Subcutaneous adipose tissue (tissue), 4 donors: ENCODE results near the gene AADACL4. TPM values are rescaled to one million over a fixed set of nuclear protein-coding genes. Genes with fewer than 3 reads are reported as not detected.

Experiments
- total RNA-seq, 4 donors: library from RNA; depleted of rRNA; stranded (reverse); fragments of >200 nt; gene quantifications; one replicate each; pipeline ENCODE4 v1.1.0, GENCODE V29; 2016
- TF ChIP-seq, protein P1 (sequence below): fragments of 450-650 bp; IDR thresholded peaks from one replicate; pipeline ENCODE4 v1.5.1; 2016; ENCODE audit warnings: low read depth, mild to moderate bottlenecking, control low read depth, antibody characterized with exemption, moderate library complexity

Gene AADACL4
- total RNA-seq, 4 donors from 2014 or later = not detected

- TF ChIP-seq, protein P1, sequence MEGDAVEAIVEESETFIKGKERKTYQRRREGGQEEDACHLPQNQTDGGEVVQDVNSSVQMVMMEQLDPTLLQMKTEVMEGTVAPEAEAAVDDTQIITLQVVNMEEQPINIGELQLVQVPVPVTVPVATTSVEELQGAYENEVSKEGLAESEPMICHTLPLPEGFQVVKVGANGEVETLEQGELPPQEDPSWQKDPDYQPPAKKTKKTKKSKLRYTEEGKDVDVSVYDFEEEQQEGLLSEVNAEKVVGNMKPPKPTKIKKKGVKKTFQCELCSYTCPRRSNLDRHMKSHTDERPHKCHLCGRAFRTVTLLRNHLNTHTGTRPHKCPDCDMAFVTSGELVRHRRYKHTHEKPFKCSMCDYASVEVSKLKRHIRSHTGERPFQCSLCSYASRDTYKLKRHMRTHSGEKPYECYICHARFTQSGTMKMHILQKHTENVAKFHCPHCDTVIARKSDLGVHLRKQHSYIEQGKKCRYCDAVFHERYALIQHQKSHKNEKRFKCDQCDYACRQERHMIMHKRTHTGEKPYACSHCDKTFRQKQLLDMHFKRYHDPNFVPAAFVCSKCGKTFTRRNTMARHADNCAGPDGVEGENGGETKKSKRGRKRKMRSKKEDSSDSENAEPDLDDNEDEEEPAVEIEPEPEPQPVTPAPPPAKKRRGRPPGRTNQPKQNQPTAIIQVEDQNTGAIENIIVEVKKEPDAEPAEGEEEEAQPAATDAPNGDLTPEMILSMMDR = no peak
Measured at GRCh38 chr1:12604114-12604874, 39.6 kb upstream of the AADACL4 start.

DNA sequence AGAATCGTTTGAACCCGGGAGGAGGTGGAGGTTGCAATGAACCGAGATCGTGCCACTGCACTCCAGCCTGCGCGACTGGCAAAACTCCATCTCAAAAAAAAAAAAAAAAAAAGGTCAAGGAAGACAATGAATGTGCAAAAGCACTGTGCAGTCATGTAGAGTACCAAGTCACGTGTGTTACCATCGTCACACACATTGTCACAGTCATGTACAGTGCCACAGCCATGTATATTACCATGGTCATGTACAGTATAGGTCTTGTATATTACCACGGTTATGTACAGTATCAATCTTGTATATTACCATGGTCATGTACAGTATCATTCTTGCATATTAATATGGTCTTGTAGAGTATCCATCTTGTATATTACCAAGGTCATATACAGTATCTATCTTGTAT, 38.9 kb upstream of the AADACL4 start:
- TF ChIP-seq, protein P1 = no peak

DNA sequence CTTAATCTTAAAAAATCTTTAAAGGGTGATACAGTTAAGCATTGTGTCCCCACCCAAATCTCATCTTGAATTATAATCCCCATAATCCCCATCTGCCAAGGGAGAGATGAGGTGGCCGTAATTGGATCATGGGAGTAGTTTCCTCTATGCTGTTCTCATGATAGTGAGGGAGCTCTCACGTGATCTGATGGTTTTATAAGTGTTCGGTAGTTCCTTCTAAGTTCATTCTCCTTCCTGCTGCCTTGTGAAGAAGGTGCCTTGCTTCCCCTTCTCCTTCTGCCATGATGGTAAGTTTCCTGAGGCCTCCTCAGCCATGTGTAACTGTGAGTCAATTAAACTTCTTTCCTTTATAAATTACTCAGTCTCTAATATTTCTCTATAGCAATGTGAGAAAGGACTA, 36.6 kb upstream of the AADACL4 start:
- TF ChIP-seq, protein P1 = no peak

DNA sequence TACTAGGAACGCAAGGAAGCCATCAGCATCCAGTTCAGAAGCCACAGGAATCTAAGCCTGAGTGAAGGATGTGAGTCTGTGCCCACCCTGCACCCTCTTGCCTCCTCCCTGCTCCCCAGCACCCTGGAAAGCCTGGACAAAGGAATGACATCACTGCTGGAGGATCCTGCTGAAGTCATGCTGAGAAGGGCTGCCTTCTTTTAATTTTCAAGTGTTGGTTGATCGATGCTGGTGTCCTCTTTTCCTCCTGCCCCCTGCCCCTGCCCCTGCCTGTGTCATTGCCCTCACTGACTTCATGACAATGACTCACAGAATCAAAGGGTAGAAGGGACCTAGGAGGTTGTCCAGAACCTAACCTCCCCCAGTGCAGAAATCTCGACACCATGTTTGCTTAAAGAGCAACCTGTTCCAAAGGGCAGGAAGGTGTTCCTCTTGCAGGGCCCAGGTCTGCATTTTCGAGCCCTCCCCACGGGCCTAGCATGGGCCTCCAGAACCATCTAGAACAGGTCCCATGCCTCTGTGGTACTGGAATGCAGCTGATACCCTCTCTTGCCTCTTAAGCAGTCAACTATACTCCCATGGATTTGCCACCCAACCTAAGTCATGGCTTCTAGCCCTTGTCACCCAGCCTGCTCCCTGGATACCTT, 35.5 kb upstream of the AADACL4 start:
- TF ChIP-seq, protein P1 = no peak

GRCh38 chr1:12609469-12610003, 34.3 kb upstream of the AADACL4 start:
- TF ChIP-seq, protein P1 = no peak

- TF ChIP-seq, protein P1 = no peak
Measured at GRCh38 chr1:12610305-12610935, 33.5 kb upstream of the AADACL4 start.

GRCh38 chr1:12610941-12611340, 32.9 kb upstream of the AADACL4 start:
- TF ChIP-seq, protein P1 = no peak
